SJSA1 (cell line): Measurements from ENCODE around the gene PLVAP. TPM values are rescaled to one million over a fixed set of nuclear protein-coding genes. Genes with fewer than 3 reads are reported as not detected.
A peak's percentile ranks its signal among the peaks of the same experiment; 100 is the strongest.

ENCODE experiments used
- DNase-seq, 2 experiments: peaks; one replicate each; pipeline ENCODE4 v3.0.0-alpha.2; 2015 to 2020; ENCODE audit warnings: low spot score in 2 of 2, low read depth in 1 of 2
- H3K27ac ChIP-seq: fragments of 250-450 bp; sonication (Bioruptor Pico); 2 replicates; pipeline ENCODE4 v1.5.1; 2020; ENCODE audit warnings: mild to moderate bottlenecking, moderate library complexity
- H3K27me3 ChIP-seq: fragments of 250-450 bp; sonication (Bioruptor Pico); replicated peaks from 2 replicates; pipeline ENCODE4 v1.5.1; 2020; ENCODE audit warnings: mild to moderate bottlenecking, moderate library complexity
- H3K36me3 ChIP-seq: fragments of 250-450 bp; sonication (Bioruptor Pico); 2 replicates; pipeline ENCODE4 v1.5.1; 2020; ENCODE audit warnings: mild to moderate bottlenecking
- H3K4me1 ChIP-seq: fragments of 250-450 bp; sonication (Bioruptor Pico); replicated peaks from 2 replicates; pipeline ENCODE4 v1.6.1; 2021; ENCODE audit warnings: mild to moderate bottlenecking
- H3K4me3 ChIP-seq: fragments of 250-450 bp; sonication (Bioruptor Pico); 2 replicates; pipeline ENCODE4 v1.5.1; 2020; ENCODE audit warnings: mild to moderate bottlenecking
- H3K9me3 ChIP-seq: fragments of 250-450 bp; sonication (Bioruptor Pico); replicated peaks from 2 replicates; pipeline ENCODE4 v1.5.1; 2020; ENCODE audit warnings: mild to moderate bottlenecking
- total RNA-seq: library from RNA; depleted of rRNA; stranded (reverse); fragments of >200 nt; shearing (Covaris generic); gene quantifications from 2 replicates; pipeline ENCODE4 v1.2.3, GENCODE V29; 2014

The PLVAP gene
- total RNA-seq, 1 experiment from 2014 or later = not detected

DNA sequence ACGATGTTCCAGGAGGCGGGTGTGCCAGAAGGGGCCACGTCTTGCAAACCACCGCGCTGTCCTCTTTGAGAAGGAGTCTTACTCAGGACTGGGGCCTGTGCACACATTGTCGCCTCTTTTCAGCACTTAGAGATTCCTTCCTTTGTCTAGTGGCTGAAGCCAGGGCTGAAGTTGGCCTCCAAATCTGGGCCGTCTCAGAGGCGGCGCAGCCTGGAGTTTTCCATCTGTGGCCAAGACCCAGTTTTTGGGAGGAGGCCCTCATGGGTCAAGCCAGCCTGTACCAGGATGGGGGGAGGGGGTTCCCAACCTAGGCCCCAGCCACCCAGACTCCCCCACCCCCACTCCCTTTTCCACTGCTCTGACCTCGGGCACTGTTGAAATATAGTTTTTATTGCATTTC, 54.3 kb downstream of the PLVAP start:
- DNase-seq = no peak
- H3K36me3 ChIP-seq = peaks cover 54% of the 10 kb centered on the region
- no peaks in the 10 kb centered on the region for H3K27me3 ChIP-seq
- H3K9me3 ChIP-seq = no peaks in the 10 kb centered on the region; the same call in 1 of the 2 replicates
- H3K4me3 ChIP-seq = no peak overlapping the region
- peaks cover 21% of the 10 kb centered on the region for H3K4me1 ChIP-seq
- H3K27ac ChIP-seq = no peak overlapping the region

DNA sequence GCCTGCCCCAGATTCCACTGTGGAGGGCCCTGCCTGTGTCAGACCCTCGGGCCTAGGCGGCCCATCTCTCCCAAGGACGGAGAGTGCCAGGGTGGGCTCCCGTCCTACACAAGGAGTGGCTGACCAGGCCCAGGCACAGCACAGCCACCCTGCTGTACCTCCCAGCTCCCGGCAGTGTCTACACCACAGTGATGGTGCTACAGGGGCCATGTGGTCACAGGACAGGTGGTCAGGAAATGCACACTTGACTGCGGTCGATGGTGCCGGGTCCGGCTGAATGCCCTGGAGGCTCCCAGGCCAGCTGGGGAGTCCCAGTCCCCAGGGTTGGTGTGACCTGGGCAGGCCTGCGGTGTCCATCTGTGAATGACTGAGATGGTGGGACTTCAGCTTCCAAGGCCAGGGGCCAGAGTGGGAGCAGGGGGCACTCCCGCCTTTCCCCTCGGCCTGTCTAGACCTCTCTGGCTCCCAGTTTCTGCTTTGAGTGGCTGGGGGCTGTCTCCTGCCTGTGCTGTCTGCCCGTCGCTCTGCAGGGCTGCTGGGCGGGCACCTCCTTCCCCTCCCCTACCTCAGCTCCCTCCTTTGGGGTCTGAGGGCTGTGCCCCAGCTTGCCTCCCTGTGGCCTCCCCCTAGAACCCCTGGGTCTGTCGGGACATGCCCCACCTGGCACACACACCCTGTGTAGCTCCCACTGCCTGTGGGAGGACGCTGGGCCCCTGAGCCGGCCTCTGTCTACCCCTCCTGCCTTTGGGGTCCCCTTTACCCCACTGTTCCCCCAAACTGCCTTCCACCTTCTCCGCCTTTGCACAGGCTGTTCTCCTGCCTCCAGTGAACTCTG, 55.3 kb downstream of the PLVAP start:
- Histone ChIP-seq H3K4me1 (peaks cover 28% of the 10 kb centered on the region), H3K27ac (no peak overlapping the region), H3K27me3 (no peaks in the 10 kb centered on the region), H3K9me3 (no peaks in the 10 kb centered on the region), H3K4me3 (no peak overlapping the region), H3K36me3 (peaks cover 56% of the 10 kb centered on the region)
- DNase-seq = no peak

DNA sequence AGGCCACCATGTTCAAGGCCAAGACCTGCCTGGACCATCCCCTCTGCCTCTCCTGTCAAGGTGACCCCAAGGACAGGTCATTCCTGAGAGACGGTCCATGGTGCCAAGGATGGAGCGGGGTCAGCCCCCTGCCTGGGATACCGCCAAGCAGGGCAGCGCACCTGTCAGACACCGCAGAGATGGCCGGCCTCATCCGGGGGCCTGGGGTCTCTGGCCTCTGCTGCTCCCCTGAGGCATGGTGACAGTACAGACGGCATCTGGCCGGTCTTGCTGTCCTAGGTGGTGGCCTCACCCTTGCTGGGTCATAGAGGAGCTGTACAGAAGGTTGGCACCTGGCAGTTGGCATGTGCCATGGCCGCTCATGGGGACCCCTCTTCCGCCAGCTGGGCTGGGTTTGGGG, 56.7 kb downstream of the PLVAP start:
- H3K36me3 ChIP-seq = peaks cover 70% of the 10 kb centered on the region

DNA sequence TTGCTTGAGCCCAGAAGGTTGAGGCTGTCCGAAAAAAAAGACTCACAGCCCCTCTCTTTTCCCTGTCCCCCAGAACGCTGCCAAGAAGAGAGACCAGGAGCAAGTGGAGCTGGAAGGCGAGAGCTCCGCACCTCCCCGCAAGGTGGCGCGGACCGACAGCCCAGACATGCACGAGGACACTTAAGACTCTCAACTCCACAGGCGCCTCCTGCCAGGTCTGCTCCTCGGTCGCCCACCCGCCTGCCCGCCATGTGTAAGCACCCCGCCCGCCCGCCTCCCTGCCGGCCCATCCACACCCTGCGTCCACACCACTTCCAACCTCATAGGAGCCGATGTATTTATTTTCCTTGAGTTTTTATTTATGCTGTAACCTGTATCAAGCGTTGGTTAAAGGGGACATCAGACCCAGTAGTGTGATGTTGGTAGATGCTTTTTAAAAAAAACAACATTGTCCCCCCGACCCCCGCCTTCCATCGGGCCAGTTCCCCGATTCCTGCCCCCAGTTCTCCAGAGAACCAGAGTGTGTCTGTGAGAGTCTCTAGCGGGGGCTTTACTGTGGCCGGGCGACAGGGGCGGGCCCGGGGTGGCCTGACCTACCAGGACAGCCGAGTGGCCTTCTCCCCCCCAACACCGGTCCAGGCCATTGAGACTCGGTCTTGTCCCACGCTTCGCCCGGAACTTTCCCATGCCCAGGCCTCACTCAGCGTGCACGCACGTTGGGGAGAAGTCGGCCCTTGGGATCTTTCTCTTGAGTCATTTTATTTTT, 57.5 kb downstream of the PLVAP start:
- peaks cover 11% of the 10 kb centered on the region for H3K4me1 ChIP-seq
- no peak for DNase-seq
- no peaks in the 10 kb centered on the region for H3K9me3 ChIP-seq
- H3K4me3 ChIP-seq = no peak overlapping the region
- H3K27ac ChIP-seq = no peak overlapping the region
- no peaks in the 10 kb centered on the region for H3K27me3 ChIP-seq
- peaks cover 68% of the 10 kb centered on the region for H3K36me3 ChIP-seq

More for the DNA sequence above, 56.7 kb downstream of the PLVAP start:
- no peak overlapping the region for H3K27ac ChIP-seq
- H3K4me1 ChIP-seq = peaks cover 14% of the 10 kb centered on the region
- no peaks in the 10 kb centered on the region for H3K27me3 ChIP-seq
- DNase-seq = no peak
- no peak overlapping the region for H3K4me3 ChIP-seq
- H3K9me3 ChIP-seq = no peaks in the 10 kb centered on the region

DNA sequence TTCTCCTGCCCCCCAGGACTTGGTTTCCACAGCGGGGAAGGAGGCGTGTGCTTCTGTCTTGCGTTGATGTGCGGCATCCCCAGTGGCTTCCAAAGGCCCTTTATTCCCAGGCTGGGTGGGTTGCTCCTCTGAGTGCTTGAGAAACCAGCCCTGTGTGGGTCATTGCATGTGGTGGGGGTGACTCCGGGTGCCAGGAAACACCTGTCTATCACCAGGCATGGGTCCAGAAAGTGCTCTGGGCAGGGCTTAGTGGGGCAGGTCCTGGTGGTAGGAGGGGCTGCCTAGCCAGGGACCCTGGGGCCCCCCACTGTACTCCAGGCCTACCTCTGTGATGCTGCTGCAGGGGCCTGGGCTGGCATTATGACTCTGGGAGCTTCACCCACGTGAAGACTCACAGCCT, 58.2 kb downstream of the PLVAP start:
- Histone ChIP-seq H3K27me3 (no peaks in the 10 kb centered on the region), H3K4me1 (peaks cover 11% of the 10 kb centered on the region), H3K4me3 (no peak overlapping the region), H3K9me3 (no peaks in the 10 kb centered on the region), H3K36me3 (peaks cover 75% of the 10 kb centered on the region), H3K27ac (no peak overlapping the region)
- no peak for DNase-seq

DNA sequence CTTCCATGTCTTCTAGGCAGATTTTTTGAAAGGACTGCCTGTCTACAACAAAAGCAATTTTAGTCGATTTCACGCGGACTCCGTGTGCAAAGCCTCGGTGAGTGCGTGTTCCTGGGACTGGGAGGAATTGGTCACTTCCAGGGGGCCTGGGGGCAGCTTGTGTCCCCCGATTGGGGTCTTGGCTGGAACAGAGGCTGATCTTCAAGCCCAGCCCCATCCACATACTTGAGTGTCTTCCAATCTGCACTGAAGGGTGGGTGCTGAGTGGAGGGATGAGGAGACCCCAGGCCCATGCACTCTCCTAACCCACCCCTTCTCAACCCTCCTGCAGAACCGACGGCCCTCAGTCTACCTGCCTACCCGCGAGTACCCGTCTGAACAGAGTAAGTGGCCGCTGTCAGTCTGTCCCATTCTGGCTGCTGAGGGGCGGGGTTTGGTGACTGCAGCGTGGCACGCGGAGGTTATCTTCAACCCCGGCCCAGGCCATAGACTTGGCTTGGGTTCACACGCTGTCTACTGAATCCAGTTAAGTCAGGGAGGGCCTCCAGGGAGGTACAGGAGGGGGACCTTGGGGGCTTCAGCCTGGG, 63.0 kb downstream of the PLVAP start:
- Histone ChIP-seq H3K27ac (no peak overlapping the region), H3K4me1 (peaks cover 40% of the 10 kb centered on the region), H3K27me3 (no peaks in the 10 kb centered on the region), H3K36me3 (peaks cover 75% of the 10 kb centered on the region), H3K4me3 (no peak overlapping the region), H3K9me3 (no peaks in the 10 kb centered on the region)
- DNase-seq = no peak

DNA sequence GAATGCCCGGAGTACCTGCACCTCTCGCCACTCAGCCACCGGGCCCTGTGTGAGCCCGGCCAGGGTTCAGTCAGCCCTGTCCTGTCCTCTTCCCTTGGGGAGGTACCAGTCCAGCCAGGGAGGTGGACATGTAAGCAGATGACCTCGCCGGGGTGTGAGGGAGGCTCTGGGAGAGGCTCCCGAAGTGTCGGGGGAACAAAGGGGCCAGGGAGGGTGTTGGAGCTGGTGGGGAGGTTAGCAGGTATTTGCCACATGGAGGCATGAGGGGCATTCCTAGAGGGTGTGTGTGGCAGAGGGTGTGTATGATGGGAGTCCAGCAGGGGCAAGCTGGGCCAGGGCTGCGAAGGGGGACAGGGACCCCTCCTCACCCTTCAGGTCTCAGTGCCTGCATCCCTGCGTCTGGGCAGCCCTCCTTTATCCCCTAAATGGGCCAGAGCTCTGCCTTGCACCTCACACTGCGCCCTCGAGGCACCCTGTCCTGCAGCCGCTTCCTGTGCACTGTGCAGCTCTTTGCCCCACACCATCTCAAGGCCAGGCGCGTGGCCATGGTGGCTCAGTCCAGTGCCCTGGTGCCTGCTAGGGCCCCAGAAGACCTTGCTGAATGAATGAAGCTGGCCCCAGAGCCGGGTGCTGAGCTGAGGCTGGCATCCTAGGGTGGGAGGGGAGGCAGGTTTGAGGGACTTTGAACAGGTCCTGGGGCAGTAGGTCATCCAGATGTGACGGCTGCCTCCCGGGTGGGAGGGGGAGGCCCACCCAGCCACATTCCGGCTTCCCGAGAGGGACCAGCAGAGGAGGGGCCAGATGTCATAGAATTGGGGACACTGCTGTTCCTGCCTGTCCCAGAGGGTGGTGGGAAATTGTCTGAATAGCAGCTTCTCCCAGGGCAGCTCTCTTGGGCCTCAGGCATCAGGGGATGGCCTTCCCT, 64.7 kb downstream of the PLVAP start:
- DNase-seq = no peak
- Histone ChIP-seq H3K36me3 (peaks cover 63% of the 10 kb centered on the region), H3K4me1 (peaks cover 35% of the 10 kb centered on the region), H3K27ac (peak overlapping the region; percentile 79), H3K9me3 (no peaks in the 10 kb centered on the region), H3K4me3 (peak overlapping the region; percentile 12), H3K27me3 (no peaks in the 10 kb centered on the region)

DNA sequence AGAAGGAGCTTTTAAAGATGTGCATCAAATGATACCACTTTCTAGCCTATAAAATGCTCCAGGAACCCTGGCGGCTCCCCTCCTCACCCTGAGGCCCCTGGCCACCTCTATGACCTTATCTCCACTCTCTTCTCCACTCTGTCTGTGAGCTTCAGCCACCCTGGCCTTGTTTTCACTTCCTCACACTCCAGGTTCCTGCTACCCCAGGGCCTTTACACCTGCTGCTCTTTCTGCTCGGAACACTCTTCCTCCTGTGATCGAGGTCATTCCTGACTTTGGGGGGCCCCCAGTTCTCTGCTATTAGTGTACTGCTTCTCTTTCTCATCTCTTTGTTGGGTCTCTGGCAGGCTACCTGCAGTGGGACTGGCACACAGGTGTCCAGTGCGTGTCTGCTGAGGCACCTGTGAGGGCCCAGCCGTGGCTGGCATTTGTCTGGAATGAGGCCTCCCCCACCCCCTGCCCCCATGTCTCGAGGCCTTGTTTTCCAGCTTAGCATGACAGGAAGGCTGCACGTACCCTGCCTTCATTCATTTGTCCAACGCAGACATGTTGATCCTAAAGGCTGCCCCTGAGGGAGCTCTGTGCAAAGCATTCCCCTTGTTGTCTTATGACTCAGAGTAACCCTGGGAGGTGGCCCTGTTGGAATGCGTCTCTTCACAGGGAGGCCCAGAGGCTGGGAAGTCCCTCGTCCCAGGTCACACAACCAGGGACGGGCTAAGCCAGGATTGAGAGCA, 65.5 kb downstream of the PLVAP start:
- Histone ChIP-seq H3K36me3 (peaks cover 55% of the 10 kb centered on the region), H3K4me1 (peaks cover 29% of the 10 kb centered on the region), H3K27ac (peak overlapping the region; percentile 79), H3K4me3 (peak overlapping the region; percentile 12), H3K27me3 (no peaks in the 10 kb centered on the region), H3K9me3 (no peaks in the 10 kb centered on the region)
- peak; percentile 85 to 93 for DNase-seq

DNA sequence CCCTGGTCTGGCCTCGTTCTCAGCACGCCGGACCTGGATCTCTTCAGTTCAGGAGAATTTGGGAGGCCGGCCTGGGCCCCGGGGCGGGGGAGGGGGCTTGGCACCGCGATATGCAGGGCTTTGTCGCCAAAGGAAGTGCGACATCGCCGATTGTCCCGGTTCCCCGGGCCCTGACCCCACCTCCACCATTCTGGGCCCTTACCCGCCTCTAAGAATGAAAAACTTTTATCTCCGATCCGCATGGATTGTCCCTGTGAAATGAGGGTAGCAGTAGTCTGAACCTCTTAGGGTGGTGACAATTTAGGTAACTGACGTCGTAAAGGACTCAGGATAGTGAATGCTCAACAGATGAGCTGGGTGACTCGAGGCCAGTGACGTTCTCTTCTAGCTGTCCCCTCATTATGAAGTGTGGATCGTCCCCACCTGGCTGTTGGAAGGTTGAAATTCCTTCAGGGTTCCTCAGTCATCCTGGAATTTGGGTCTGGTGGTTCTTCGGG, 67.1 kb downstream of the PLVAP start:
- Histone ChIP-seq H3K27ac (peak overlapping the region; percentile 53), H3K4me3 (peak overlapping the region; percentile 69), H3K4me1 (peaks cover 33% of the 10 kb centered on the region), H3K9me3 (no peaks in the 10 kb centered on the region), H3K36me3 (peaks cover 42% of the 10 kb centered on the region), H3K27me3 (no peaks in the 10 kb centered on the region)
- no peak for DNase-seq

DNA sequence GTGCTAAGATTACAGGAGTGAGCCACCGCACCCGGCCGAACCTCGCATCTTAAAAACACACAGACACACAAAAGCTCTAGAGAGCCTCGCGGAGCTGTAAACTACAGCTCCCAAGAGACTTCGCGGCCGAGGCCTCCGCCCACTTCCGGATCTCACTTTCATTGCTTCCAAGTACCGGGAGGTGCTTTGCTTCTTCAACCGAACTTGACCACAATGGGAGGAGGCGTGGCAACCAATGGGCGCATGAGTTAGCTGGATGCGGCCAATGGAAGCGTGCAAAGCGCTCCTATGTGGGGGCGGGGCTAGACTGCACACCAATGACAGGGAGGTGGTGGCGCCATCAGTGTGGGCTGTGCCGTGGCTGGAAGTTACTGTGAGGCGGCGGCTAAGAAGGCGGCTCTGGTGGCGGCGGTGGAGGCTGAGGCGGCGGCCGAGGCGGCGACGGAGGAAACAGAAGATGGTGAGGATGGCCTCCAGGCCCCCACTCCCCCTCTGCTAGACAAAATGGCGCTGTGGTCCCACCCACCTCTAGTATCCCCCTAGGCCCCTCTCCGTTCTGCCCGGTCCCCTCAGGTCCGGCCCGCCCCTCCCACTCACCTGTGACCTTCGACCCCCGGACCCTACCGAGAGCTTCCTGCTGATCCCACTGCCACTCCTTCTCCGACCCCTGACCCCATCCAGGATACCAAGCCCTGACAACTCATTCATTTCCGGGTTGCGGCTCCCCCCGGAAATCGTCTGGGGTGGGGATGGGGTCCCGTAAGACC, 67.8 kb downstream of the PLVAP start, which contains the start of gene DDA1:
TSS of gene DDA1 (plus strand) at position 366 of the 767 bp plus-strand sequence. CDS start at position 458, 92 bp downstream.
- Histone ChIP-seq H3K4me1 (peaks cover 33% of the 10 kb centered on the region), H3K4me3 (peak within 1 kb of the TSS; percentile 69), H3K36me3 (peaks cover 37% of the 10 kb centered on the region), H3K27me3 (no peaks in the 10 kb centered on the region), H3K27ac (peak within 1 kb of the TSS; percentile 53), H3K9me3 (no peaks in the 10 kb centered on the region)
- peak; percentile 97 to 100 for DNase-seq

DNA sequence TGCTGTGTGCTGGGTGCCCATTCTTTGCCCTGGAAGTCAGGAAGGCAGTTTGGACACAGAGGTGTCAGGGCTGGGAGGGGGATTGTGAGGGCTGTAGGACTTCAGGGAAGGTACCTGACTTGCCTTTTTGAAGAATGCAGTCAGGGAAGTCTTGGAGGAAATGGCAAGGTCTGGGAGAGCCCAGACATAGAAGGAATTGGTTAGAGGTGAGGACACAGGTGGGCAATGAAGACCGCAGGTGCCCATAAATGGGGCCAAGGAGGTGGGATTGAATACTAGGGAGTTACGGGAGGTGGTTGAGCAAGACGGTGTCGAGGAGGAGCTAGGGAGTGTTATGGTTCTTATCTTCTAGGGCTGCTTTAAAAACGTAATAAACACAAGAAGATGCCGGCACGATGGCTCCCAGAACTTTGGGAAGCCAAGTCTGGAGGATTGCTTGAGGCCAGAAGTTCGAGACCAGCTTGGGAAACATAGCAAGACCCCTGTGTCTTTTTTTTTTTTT, 69.2 kb downstream of the PLVAP start:
- H3K4me3 ChIP-seq = no peak overlapping the region
- H3K4me1 ChIP-seq = peaks cover 38% of the 10 kb centered on the region
- H3K27me3 ChIP-seq = no peaks in the 10 kb centered on the region
- H3K9me3 ChIP-seq = no peaks in the 10 kb centered on the region
- H3K36me3 ChIP-seq = peaks cover 25% of the 10 kb centered on the region
- DNase-seq = no peak
- no peak overlapping the region for H3K27ac ChIP-seq

DNA sequence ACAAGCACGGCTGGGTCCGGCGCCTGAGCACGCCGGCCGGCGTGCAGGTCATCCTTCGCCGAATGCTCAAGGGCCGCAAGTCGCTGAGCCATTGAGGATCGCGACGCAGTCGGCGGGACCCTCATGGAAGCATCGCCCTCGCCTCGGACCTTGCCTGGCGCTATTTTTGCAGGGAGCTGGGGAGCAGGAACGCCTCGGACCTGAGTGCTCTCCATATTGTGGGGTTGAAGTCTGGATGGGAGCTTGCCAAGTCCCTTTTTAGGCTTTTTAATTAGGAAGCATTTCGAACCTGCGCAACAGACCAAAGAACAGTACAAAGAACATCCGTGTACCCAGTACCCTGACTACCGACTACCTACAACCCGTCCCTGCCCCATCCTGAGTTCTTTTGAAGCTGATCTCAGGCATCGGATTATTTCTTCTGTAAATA, 70.8 kb downstream of the PLVAP start:
- H3K27ac ChIP-seq = peak overlapping the region; percentile 15; the same call in 1 of the 2 replicates
- peak overlapping the region; percentile 58 for H3K4me3 ChIP-seq
- DNase-seq = no peak
- H3K27me3 ChIP-seq = no peaks in the 10 kb centered on the region
- peaks cover 11% of the 10 kb centered on the region for H3K36me3 ChIP-seq
- no peaks in the 10 kb centered on the region for H3K9me3 ChIP-seq
- peaks cover 22% of the 10 kb centered on the region for H3K4me1 ChIP-seq
